H1 (cell line): ENCODE results near the gene OXSR1. TPM values are rescaled to one million over a fixed set of nuclear protein-coding genes. Genes with fewer than 3 reads are reported as not detected.

ENCODE experiments used
- CTCF ChIA-PET: fragments of 300-600 bp; sonication (Branson Sonifier 250); formaldehyde crosslinking; loops from one replicate; lab custom pipeline; 2021; ENCODE audit not compliant: partially characterized antibody; lab: Charles Lee
- POLR2A ChIA-PET: fragments of 300-600 bp; sonication (Branson Sonifier 250); formaldehyde crosslinking; loops from one replicate; lab custom pipeline; 2021; ENCODE audit warnings: inconsistent platforms; ENCODE audit not compliant: partially characterized antibody; lab: Charles Lee
- DNase-seq, 2 experiments: peaks; one replicate each; pipeline versions ENCODE4 v3.0.0 to v3.0.0-alpha.2; 2010 to 2022; ENCODE audit warnings: low spot score in 2 of 2, low read depth in 1 of 2, mixed read lengths in 1 of 2
- FAIRE-seq: peaks from 2 replicates; lab custom pipeline; 2011; peaks lifted over from hg19 to GRCh38; lab: Jason Lieb, UNC
- H2AFZ ChIP-seq: 2 replicates; pipeline ENCODE4 v1.8.1; 2012; ENCODE audit warnings: low read length, inconsistent platforms
- H2AK5ac ChIP-seq: 2 replicates; pipeline ENCODE4 v1.6.1; 2013; ENCODE audit warnings: low read depth, low read length
- H2BK120ac ChIP-seq: replicated peaks from 2 replicates; pipeline ENCODE3; 2013; ENCODE audit warnings: low read depth, low read length, inconsistent platforms
- H2BK12ac ChIP-seq: 2 replicates; pipeline ENCODE4 v1.6.1; 2013; ENCODE audit warnings: low read depth, low read length
- H2BK15ac ChIP-seq: 2 replicates; pipeline ENCODE4 v1.6.1; 2013; ENCODE audit warnings: low read length
- H2BK20ac ChIP-seq: 2 replicates; pipeline ENCODE4 v1.6.1; 2013; ENCODE audit warnings: low read length
- H2BK5ac ChIP-seq: 2 replicates; pipeline ENCODE4 v1.6.1; 2013; ENCODE audit warnings: low read depth, low read length
- H3K14ac ChIP-seq: 2 replicates; pipeline ENCODE4 v1.6.1; 2013; ENCODE audit warnings: inconsistent platforms; ENCODE audit not compliant: insufficient read length
- H3K18ac ChIP-seq: 2 replicates; pipeline ENCODE4 v1.6.1; 2013; ENCODE audit warnings: low read length; ENCODE audit errors: extremely low read depth
- H3K23ac ChIP-seq: 2 replicates; pipeline ENCODE4 v1.6.1; 2013; ENCODE audit warnings: inconsistent platforms; ENCODE audit not compliant: insufficient read length
- H3K23me2 ChIP-seq: 2 replicates; pipeline ENCODE4 v1.6.1; 2013; ENCODE audit warnings: low read depth, low read length
- H3K27ac ChIP-seq: 2 replicates; pipeline ENCODE4 v1.6.1; 2011; ENCODE audit warnings: low read depth, low read length, inconsistent platforms
- H3K27me3 ChIP-seq, 4 experiments: replicated peaks in 1 of 4; 1 replicate in 1 of 4; 2 replicates in 3 of 4; pipeline versions ENCODE4 v1.6.1 to v1.8.1; 2011 to 2013; ENCODE audit warnings: low read length in 3 of 4, mild to moderate bottlenecking in 3 of 4, inconsistent platforms in 2 of 4, mixed read lengths in 2 of 4, moderate library complexity in 1 of 4; ENCODE audit not compliant: control insufficient read depth in 3 of 4, insufficient read depth in 3 of 4; ENCODE audit errors: extremely low read depth in 1 of 4
- H3K36me3 ChIP-seq, 4 experiments: 2 replicates each; pipeline versions ENCODE4 v1.6.1 to v1.8.1; 2011 to 2013; ENCODE audit warnings: mild to moderate bottlenecking in 4 of 4, low read length in 3 of 4, moderate library complexity in 2 of 4, control low read depth in 1 of 4, inconsistent platforms in 1 of 4; ENCODE audit not compliant: insufficient read depth in 4 of 4, control insufficient read depth in 2 of 4
- H3K4ac ChIP-seq: replicated peaks from 2 replicates; pipeline ENCODE3; 2013; ENCODE audit warnings: low read length, low read depth, mixed read lengths, inconsistent platforms; ENCODE audit not compliant: insufficient read length
- H3K4me1 ChIP-seq, 4 experiments: replicated peaks in 1 of 4; 1 replicate in 1 of 4; 2 replicates in 3 of 4; pipeline versions ENCODE4 v1.6.1 to v1.8.1; 2011 to 2013; ENCODE audit warnings: low read length in 3 of 4, inconsistent platforms in 2 of 4, mixed read lengths in 1 of 4; ENCODE audit not compliant: insufficient read depth in 4 of 4, control insufficient read depth in 3 of 4
- H3K4me2 ChIP-seq, 2 experiments: 2 replicates each; pipeline versions ENCODE4 v1.6.1 to v1.8.1; 2011 to 2013; ENCODE audit warnings: low read depth in 2 of 2, low read length in 2 of 2, control low read depth in 1 of 2, inconsistent platforms in 1 of 2, mild to moderate bottlenecking in 1 of 2; ENCODE audit not compliant: insufficient read depth in 1 of 2
- H3K4me3 ChIP-seq, 4 experiments: fragments of 200-600, 300-600 bp in 1 of 4; sonication (generic), shearing (Covaris generic), sonication (Bioruptor Twin) in 1 of 4; 2 replicates each; pipeline versions ENCODE4 v1.5.1 to v1.8.1; 2011 to 2016; ENCODE audit warnings: low read length in 4 of 4, low read depth in 3 of 4, control low read depth in 2 of 4, inconsistent platforms in 2 of 4, mild to moderate bottlenecking in 2 of 4, mixed read lengths in 1 of 4, moderate library complexity in 1 of 4; ENCODE audit not compliant: insufficient read depth in 2 of 4; ENCODE audit errors: extremely low read depth in 1 of 4
- H3K56ac ChIP-seq: replicated peaks from 2 replicates; pipeline ENCODE3; 2013; ENCODE audit warnings: low read depth, mild to moderate bottlenecking, mixed read lengths, low read length, inconsistent platforms; ENCODE audit not compliant: insufficient read length
- H3K79me1 ChIP-seq: 2 replicates; pipeline ENCODE4 v1.6.1; 2013; ENCODE audit warnings: low read depth, low read length, control low read depth
- H3K79me2 ChIP-seq, 2 experiments: 2 replicates each; pipeline versions ENCODE4 v1.6.1 to v1.8.1; 2012 to 2013; ENCODE audit warnings: low read length in 2 of 2, mild to moderate bottlenecking in 2 of 2, inconsistent platforms in 1 of 2; ENCODE audit not compliant: insufficient read depth in 2 of 2, control insufficient read depth in 1 of 2
- H3K9ac ChIP-seq, 4 experiments: replicated peaks in 1 of 4; 1 replicate in 1 of 4; 2 replicates in 3 of 4; pipeline versions ENCODE4 v1.6.1 to v1.8.1; 2011 to 2013; ENCODE audit warnings: low read depth in 3 of 4, low read length in 3 of 4, control low read depth in 2 of 4, mild to moderate bottlenecking in 2 of 4, moderate library complexity in 2 of 4, inconsistent platforms in 1 of 4; ENCODE audit errors: extremely low read depth in 1 of 4
- H3K9me3 ChIP-seq, 2 experiments: 2 replicates each; pipeline versions ENCODE4 v1.6.1 to v1.8.1; 2012 to 2013; ENCODE audit warnings: mild to moderate bottlenecking in 2 of 2, moderate library complexity in 2 of 2, control low read depth in 1 of 2, inconsistent platforms in 1 of 2, low read depth in 1 of 2, low read length in 1 of 2, mixed read lengths in 1 of 2; ENCODE audit not compliant: insufficient read depth in 2 of 2
- H4K20me1 ChIP-seq, 2 experiments: replicated peaks in 1 of 2; 2 replicates each; pipeline versions ENCODE3 to v1.8.1; 2011 to 2013; ENCODE audit warnings: inconsistent platforms in 2 of 2, low read length in 2 of 2, mild to moderate bottlenecking in 1 of 2; ENCODE audit not compliant: insufficient read depth in 2 of 2, control insufficient read depth in 1 of 2
- H4K5ac ChIP-seq: 2 replicates; pipeline ENCODE4 v1.6.1; 2013; ENCODE audit warnings: low read length, low read depth, mixed read lengths, inconsistent platforms; ENCODE audit not compliant: insufficient read length
- H4K8ac ChIP-seq: 2 replicates; pipeline ENCODE4 v1.8.0; 2013; ENCODE audit warnings: mild to moderate bottlenecking, moderate library complexity, low read length, inconsistent platforms; ENCODE audit not compliant: insufficient read depth; ENCODE audit errors: extremely low read depth
- H4K91ac ChIP-seq: replicated peaks from 2 replicates; pipeline ENCODE3; 2013; ENCODE audit warnings: low read length, mixed read lengths, inconsistent platforms; ENCODE audit not compliant: insufficient read length
- HDAC6 ChIP-seq: IDR thresholded peaks from one replicate; pipeline ENCODE4 v1.7.1; 2012; ENCODE audit warnings: low read depth, mild to moderate bottlenecking, inconsistent platforms, low read length, moderate library complexity
- JUN ChIP-seq: IDR thresholded peaks from 2 replicates; pipeline ENCODE4 v1.6.1; 2011; ENCODE audit warnings: low read depth, mild to moderate bottlenecking, improper control_type of control experiment, low read length
- KDM1A ChIP-seq: fragments of 200-600, 300-600 bp; sonication (generic); IDR thresholded peaks from 2 replicates; pipeline ENCODE4 v1.7.1; 2016; ENCODE audit warnings: mild to moderate bottlenecking, low read length, borderline replicate concordance
- RAD21 ChIP-seq, 2 experiments: IDR thresholded peaks in 1 of 2; conservative IDR thresholded peaks in 1 of 2; 2 replicates each; pipeline ENCODE4 v1.6.1; 2011; ENCODE audit warnings: low read depth in 2 of 2, low read length in 2 of 2, improper control_type of control experiment in 1 of 2, inconsistent platforms in 1 of 2, mild to moderate bottlenecking in 1 of 2, moderate library complexity in 1 of 2
- RFX5 ChIP-seq: IDR thresholded peaks from 2 replicates; pipeline ENCODE4 v1.6.1; 2011; ENCODE audit warnings: low read depth, low read length, improper control_type of control experiment, borderline replicate concordance
- SIX5 ChIP-seq: IDR thresholded peaks from 2 replicates; pipeline ENCODE4 v1.6.1; 2011; ENCODE audit warnings: mild to moderate bottlenecking, low read depth, low read length
- WGBS, 2 experiments: shearing (Covaris generic) in 1 of 2; methylation state at CpG; one replicate each; pipeline versions ENCODE4 v1.1.6 to v1.1.7; 2013 to 2015; ENCODE audit warnings: low lambda C conversion rate in 2 of 2, mixed read lengths in 2 of 2, inconsistent platforms in 1 of 2, low coverage in 1 of 2, missing lambda C conversion rate in 1 of 2; ENCODE audit not compliant: insufficient replicate concordance in 2 of 2, insufficient coverage in 1 of 2, insufficient read length in 1 of 2; ENCODE audit errors: extremely low coverage in 1 of 2, missing lambda C conversion rate in 1 of 2; 5-methylcytosine and 5-hydroxymethylcytosine counted together
- polyA plus RNA-seq, 7 experiments: library from polyadenylated mRNA; depleted of rRNA in 3 of 7; stranded (reverse) in 5 of 7; unstranded in 2 of 7; fragments of >200 nt in 5 of 7; fragments of 200-250 nt in 2 of 7; gene quantifications; 1 replicate in 5 of 7; 2 replicates in 1 of 7; 4 replicates in 1 of 7; pipeline versions ENCODE4 v1.2.1 to v1.2.3, GENCODE V29; 2011 to 2013; ENCODE audit warnings: missing spikeins in 2 of 7, mixed read lengths in 2 of 7
- total RNA-seq: library from RNA; stranded (reverse); fragmentation: NEBNext Ultra II Directional; extraction: Animal tissue kit (Norgen Biotek cat#: 25700); gene quantifications from 2 replicates; pipeline ENCODE4 v1.2.1, GENCODE V29; 2021
- TF ChIP-seq, protein P1 (sequence below), 3 experiments: IDR thresholded peaks; 1 replicate in 2 of 3; 2 replicates in 1 of 3; pipeline versions ENCODE4 v1.5.1 to v1.6.1; 2011; ENCODE audit warnings: low read length in 3 of 3, mild to moderate bottlenecking in 3 of 3, inconsistent platforms in 2 of 3, low read depth in 1 of 3, moderate library complexity in 1 of 3; ENCODE audit not compliant: insufficient read depth in 1 of 3; ENCODE audit errors: control extremely low read depth in 1 of 3

OXSR1 gene
- total and polyA plus RNA-seq, 2 of the 8 experiments (the other 6 are each of a cell fraction or from before 2014, with no cell fraction given) = 25.1 to 47.0 TPM

DNA sequence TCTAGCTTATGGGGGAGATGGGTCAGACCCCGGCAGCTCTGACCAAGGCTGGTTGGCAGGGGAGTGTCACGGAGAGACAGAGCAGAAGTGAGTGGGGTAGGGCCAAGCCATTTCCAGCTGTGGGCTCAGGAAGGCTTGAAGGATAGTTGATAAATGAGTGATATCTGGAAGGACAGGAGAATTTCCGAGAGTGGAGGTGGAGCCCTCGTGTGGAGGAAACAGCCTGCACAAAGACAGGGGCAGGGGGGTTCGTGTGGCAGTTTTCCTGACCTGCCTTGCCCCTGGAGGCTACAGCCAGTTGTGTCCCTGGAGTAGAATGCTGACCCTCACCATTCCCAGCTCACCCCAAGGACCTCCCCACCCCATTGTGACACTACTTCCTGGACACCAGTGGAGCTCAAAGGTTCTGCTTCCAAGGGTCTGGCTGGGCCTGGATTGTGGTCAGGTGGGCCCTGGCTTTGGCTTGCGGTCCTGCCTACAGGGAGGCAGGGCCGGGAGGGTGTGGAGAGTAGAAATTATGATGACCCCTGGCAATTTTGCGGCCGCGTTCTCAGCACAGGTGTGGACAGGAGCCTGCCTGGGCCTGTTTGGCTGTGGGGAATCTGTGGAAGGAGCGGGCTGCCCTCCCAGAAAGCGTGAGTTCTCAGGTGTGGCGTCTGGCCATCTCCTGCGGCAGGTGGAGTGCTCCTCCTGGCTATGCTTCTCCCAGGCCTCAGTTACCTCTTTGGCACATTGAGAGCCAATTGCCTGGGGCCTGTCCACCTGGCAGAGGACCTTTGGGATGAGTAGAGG is 116.8 kb downstream of the OXSR1 start, which contains the start of gene SLC22A14:
Gene SLC22A14 (plus strand): TSS at position 400 of the 792 bp plus-strand sequence. CDS start 23,733 bp downstream, outside the sequence.
- peak; percentile 52 for FAIRE-seq
- Histone ChIP-seq H3K9ac (no peak within 1 kb of the TSS), H3K27ac (no peak within 1 kb of the TSS), H2AK5ac (no peak within 1 kb of the TSS), H3K4ac (no peak within 1 kb of the TSS), H3K14ac (no peak within 1 kb of the TSS), H4K20me1 (no peaks in the 10 kb centered on the region), H4K8ac (peak within 1 kb of the TSS; percentile 42), H2BK20ac (no peak within 1 kb of the TSS), H3K4me1 (no peaks in the 10 kb centered on the region), H3K23ac (no peak within 1 kb of the TSS), H2BK5ac (no peak within 1 kb of the TSS), H3K79me1 (no peaks in the 10 kb centered on the region), H2BK12ac (no peak within 1 kb of the TSS), H3K23me2 (no peaks in the 10 kb centered on the region), H3K4me2 (no peak within 1 kb of the TSS), H3K27me3 (no peaks in the 10 kb centered on the region), H2BK15ac (0 out of 2 replicates have a peak within 1 kb of the TSS, but pooled peaks have one; percentile 31), H2AFZ (peak within 1 kb of the TSS; percentile 95; the same call in 1 of the 2 replicates), H3K4me3 (no peak within 1 kb of the TSS), H3K36me3 (no peaks in the 10 kb centered on the region), H2BK120ac (no peak within 1 kb of the TSS), H3K18ac (no peak within 1 kb of the TSS), H3K79me2 (no peaks in the 10 kb centered on the region), H4K91ac (no peak within 1 kb of the TSS), H3K56ac (no peak within 1 kb of the TSS), H4K5ac (no peak within 1 kb of the TSS), H3K9me3 (no peaks in the 10 kb centered on the region)
- TF ChIP-seq, protein P1, sequence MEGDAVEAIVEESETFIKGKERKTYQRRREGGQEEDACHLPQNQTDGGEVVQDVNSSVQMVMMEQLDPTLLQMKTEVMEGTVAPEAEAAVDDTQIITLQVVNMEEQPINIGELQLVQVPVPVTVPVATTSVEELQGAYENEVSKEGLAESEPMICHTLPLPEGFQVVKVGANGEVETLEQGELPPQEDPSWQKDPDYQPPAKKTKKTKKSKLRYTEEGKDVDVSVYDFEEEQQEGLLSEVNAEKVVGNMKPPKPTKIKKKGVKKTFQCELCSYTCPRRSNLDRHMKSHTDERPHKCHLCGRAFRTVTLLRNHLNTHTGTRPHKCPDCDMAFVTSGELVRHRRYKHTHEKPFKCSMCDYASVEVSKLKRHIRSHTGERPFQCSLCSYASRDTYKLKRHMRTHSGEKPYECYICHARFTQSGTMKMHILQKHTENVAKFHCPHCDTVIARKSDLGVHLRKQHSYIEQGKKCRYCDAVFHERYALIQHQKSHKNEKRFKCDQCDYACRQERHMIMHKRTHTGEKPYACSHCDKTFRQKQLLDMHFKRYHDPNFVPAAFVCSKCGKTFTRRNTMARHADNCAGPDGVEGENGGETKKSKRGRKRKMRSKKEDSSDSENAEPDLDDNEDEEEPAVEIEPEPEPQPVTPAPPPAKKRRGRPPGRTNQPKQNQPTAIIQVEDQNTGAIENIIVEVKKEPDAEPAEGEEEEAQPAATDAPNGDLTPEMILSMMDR (IDR thresholded peaks at IDR 0.05; ENCODE audit: control extremely low read depth in 1 of 3, insufficient read depth in 1 of 3, low read depth in 1 of 3, low read length in 3 of 3) = peak; percentile 65 to 67 (median 67)
- TF ChIP-seq RAD21 (IDR thresholded peaks at IDR 0.05 in 1 of 2, conservative IDR thresholded peaks at IDR 0.05 in 1 of 2; ENCODE audit: low read depth in 2 of 2, low read length in 2 of 2) (peak; percentile 58 to 70), HDAC6 (no peak), JUN (no peak), RFX5 (no peak), SIX5 (no peak), KDM1A (no peak)
- peak; percentile 15 to 64 for DNase-seq
- POLR2A ChIA-PET = interaction anchor here (1.0 to 1.2 kb wide), 2 partner anchors 11 to 145 kb away, joined by 3 read pairs; partner anchors contain the start of gene ACAA1
- 84% methylated on average over 14 of the region's 14 CpGs; no CpG with 5 or more reads in 1 of the 2 experiments for WGBS, 2 experiments
- CTCF ChIA-PET = interaction anchor here (0.6 to 5.2 kb wide), 17 partner anchors 10 to 278 kb away, joined by 3 to 22 read pairs (median 3); no protein-coding TSS in a partner anchor
